Peyer's patch (tissue), 4 donors: ENCODE results near the gene ENPP5. TPM values are rescaled to one million over a fixed set of nuclear protein-coding genes. Genes with fewer than 3 reads are reported as not detected.

Experiments
- DNase-seq, 3 donors: peaks; one replicate each; pipeline ENCODE4 v3.0.0-alpha.2; 2017 to 2019
- H3K27ac ChIP-seq, 4 donors: fragments of 200-600 bp; sonication (generic); one replicate each; pipeline ENCODE4 v1.5.1; 2016 to 2019
- H3K27me3 ChIP-seq, 2 donors: fragments of 200-600 bp; sonication (generic); one replicate each; pipeline ENCODE4 v1.5.1; 2019
- H3K36me3 ChIP-seq, 3 donors: fragments of 200-600 bp; sonication (generic); one replicate each; pipeline ENCODE4 v1.5.1; 2016 to 2019
- H3K4me1 ChIP-seq, 4 donors: fragments of 200-600 bp; sonication (generic); one replicate each; pipeline ENCODE4 v1.5.1; 2016 to 2019
- H3K4me3 ChIP-seq, 4 donors: fragments of 200-600 bp; sonication (generic); 1 replicate in 3 of 4; 2 replicates in 1 of 4; pipeline ENCODE4 v1.5.1; 2016 to 2019; ENCODE audit warnings: mild to moderate bottlenecking in 1 of 4
- H3K9me3 ChIP-seq, 4 donors: fragments of 200-600 bp; sonication (generic); one replicate each; pipeline ENCODE4 v1.5.1; 2016 to 2019; ENCODE audit warnings: mild to moderate bottlenecking in 1 of 4
- CTCF ChIP-seq, 6 experiments: fragments of 450-650 bp in 4 of 6; fragments of 200-600 bp in 2 of 6; sonication (generic) in 1 of 6; IDR thresholded peaks; one replicate each; pipeline ENCODE4 v1.5.1; 2017 to 2019; ENCODE audit warnings: antibody characterized with exemption in 6 of 6, mild to moderate bottlenecking in 3 of 6, moderate library complexity in 1 of 6
- POLR2A ChIP-seq, 2 donors: fragments of 450-650 bp; IDR thresholded peaks; one replicate each; pipeline ENCODE4 v1.5.1; 2017; ENCODE audit warnings: antibody characterized with exemption in 2 of 2, mild to moderate bottlenecking in 2 of 2, moderate library complexity in 2 of 2
- total RNA-seq, 4 donors: library from RNA; depleted of rRNA; stranded (reverse); fragments of >200 nt; gene quantifications; one replicate each; pipeline ENCODE4 v1.1.0, GENCODE V29; 2016

Gene ENPP5
- total RNA-seq: 1 to 10 TPM; 1.1 to 5.1 (median 2.3) TPM

GRCh38 chr6:46170357-46171289 is at the start of gene ENPP5:
Gene ENPP5 (minus strand): TSS chr6:46170980. CDS start chr6:46168262, 2,718 bp downstream.
- peak within 1 kb of the TSS in 3 of 4 donors; percentile 21 to 53 (median 22) for H3K27ac ChIP-seq
- no peaks in the 10 kb centered on the region for H3K27me3 ChIP-seq
- H3K4me3 ChIP-seq: peak within 1 kb of the TSS; percentile 50 to 74 (median 62)
- H3K9me3 ChIP-seq: no peaks in the 10 kb centered on the region
- DNase-seq: peak; percentile 87 to 95 (median 91)
- TF ChIP-seq POLR2A (IDR thresholded peaks at IDR 0.05): peak; percentile 52 to 53
- no peak for TF ChIP-seq CTCF (IDR thresholded peaks at IDR 0.05)
- H3K4me1 ChIP-seq: peaks cover 0 to 14% (median 0%) of the 10 kb centered on the region in 4 donors
- H3K36me3 ChIP-seq: no peaks in the 10 kb centered on the region

- TF ChIP-seq POLR2A (IDR thresholded peaks at IDR 0.05) (no peak), CTCF (IDR thresholded peaks at IDR 0.05) (no peak)
- Histone ChIP-seq H3K27me3 (no peaks in the 10 kb centered on the region), H3K27ac (no peak overlapping the region), H3K36me3 (no peaks in the 10 kb centered on the region), H3K4me3 (no peak overlapping the region), H3K4me1 (peaks cover 0 to 12% (median 0%) of the 10 kb centered on the region in 4 donors), H3K9me3 (no peaks in the 10 kb centered on the region)
- DNase-seq: no peak
Observed at GRCh38 chr6:46219661-46220060, 48.9 kb upstream of the ENPP5 start.

GRCh38 chr6:46218457-46218856 is 47.7 kb upstream of the ENPP5 start:
- Histone ChIP-seq H3K36me3 (no peaks in the 10 kb centered on the region), H3K27ac (peak overlapping the region in 2 of 4 donors; percentile 11 to 21), H3K9me3 (no peaks in the 10 kb centered on the region), H3K4me1 (peaks cover 0 to 12% (median 0%) of the 10 kb centered on the region in 4 donors), H3K4me3 (no peak overlapping the region), H3K27me3 (no peaks in the 10 kb centered on the region)
- TF ChIP-seq CTCF (IDR thresholded peaks at IDR 0.05) (no peak), POLR2A (IDR thresholded peaks at IDR 0.05) (no peak)
- no peak for DNase-seq

- Histone ChIP-seq H3K36me3 (no peaks in the 10 kb centered on the region), H3K4me1 (peaks cover 0 to 12% (median 0%) of the 10 kb centered on the region in 4 donors), H3K4me3 (no peak overlapping the region), H3K9me3 (no peaks in the 10 kb centered on the region), H3K27ac (peak overlapping the region in 3 of 4 donors; percentile 11 to 49 (median 21)), H3K27me3 (no peaks in the 10 kb centered on the region)
- DNase-seq: peak in 2 of 3 donors; percentile 56 to 58
- TF ChIP-seq POLR2A (IDR thresholded peaks at IDR 0.05) (no peak), CTCF (IDR thresholded peaks at IDR 0.05) (no peak)
Observed at GRCh38 chr6:46217671-46218131, 46.9 kb upstream of the ENPP5 start.

GRCh38 chr6:46216879-46217278 is 46.1 kb upstream of the ENPP5 start:
- Histone ChIP-seq H3K36me3 (no peaks in the 10 kb centered on the region), H3K27ac (no peak overlapping the region), H3K27me3 (no peaks in the 10 kb centered on the region), H3K4me1 (peaks cover 0 to 12% (median 0%) of the 10 kb centered on the region in 4 donors), H3K9me3 (no peaks in the 10 kb centered on the region), H3K4me3 (no peak overlapping the region)
- no peak for TF ChIP-seq POLR2A (IDR thresholded peaks at IDR 0.05)
- no peak for TF ChIP-seq CTCF (IDR thresholded peaks at IDR 0.05)
- no peak for DNase-seq
